Lung (tissue), 12 donors: Measurements from ENCODE around the gene TBC1D7. TPM values are rescaled to one million over a fixed set of nuclear protein-coding genes. Genes with fewer than 3 reads are reported as not detected.
A peak's percentile ranks its signal among the peaks of the same experiment; 100 is the strongest.

Experiments
- ATAC-seq: fragments of 200-7000 bp; cut with Tn5 transposase; one replicate; pipeline ENCODE4 v1.9.1; 2020; ENCODE audit warnings: moderate number of reproducible peaks; ENCODE audit not compliant: insufficient read depth, low FRiP score
- DNase-seq, 3 donors: peaks; one replicate each; pipeline ENCODE4 v3.0.0-alpha.2; 2013 to 2017
- H3K27ac ChIP-seq, 2 donors: one replicate each; pipeline ENCODE4 v1.5.1; 2013; ENCODE audit warnings: mild to moderate bottlenecking in 2 of 2, moderate library complexity in 2 of 2, control low read depth in 1 of 2, inconsistent platforms in 1 of 2, low read depth in 1 of 2, low read length in 1 of 2
- H3K27me3 ChIP-seq, 3 donors: one replicate each; pipeline ENCODE4 v1.5.1; 2013; ENCODE audit warnings: low read length in 2 of 3; ENCODE audit not compliant: control insufficient read depth in 3 of 3, insufficient read depth in 3 of 3
- H3K36me3 ChIP-seq, 4 donors: one replicate each; pipeline ENCODE4 v1.5.1; 2013; ENCODE audit warnings: low read length in 4 of 4, mild to moderate bottlenecking in 1 of 4, moderate library complexity in 1 of 4; ENCODE audit not compliant: control insufficient read depth in 4 of 4, insufficient read depth in 4 of 4
- H3K4me1 ChIP-seq, 5 donors: one replicate each; pipeline ENCODE4 v1.5.1; 2013; ENCODE audit warnings: low read length in 5 of 5, mild to moderate bottlenecking in 2 of 5, moderate library complexity in 1 of 5; ENCODE audit not compliant: control insufficient read depth in 5 of 5, insufficient read depth in 5 of 5
- H3K4me3 ChIP-seq: one replicate; pipeline ENCODE4 v1.5.1; 2013; ENCODE audit warnings: mild to moderate bottlenecking, control low read depth, moderate library complexity
- H3K9ac ChIP-seq, 2 donors: one replicate each; pipeline ENCODE4 v1.5.1; 2013; ENCODE audit warnings: low read length in 2 of 2, control low read depth in 1 of 2; ENCODE audit not compliant: insufficient read depth in 1 of 2
- H3K9me3 ChIP-seq, 4 donors: one replicate each; pipeline ENCODE4 v1.5.1; 2013; ENCODE audit warnings: low read length in 3 of 4, mild to moderate bottlenecking in 1 of 4, moderate library complexity in 1 of 4; ENCODE audit not compliant: control insufficient read depth in 4 of 4, insufficient read depth in 3 of 4
- WGBS, 2 donors: extraction: QIAGEN DNeasy Blood & Tissue Kit; methylation state at CpG; one replicate each; pipeline ENCODE4 v1.1.7; 2013; 5-methylcytosine and 5-hydroxymethylcytosine counted together
- polyA plus RNA-seq, 2 donors: library from polyadenylated mRNA; stranded (reverse); fragments of 200-250 nt; gene quantifications; one replicate each; pipeline ENCODE4 v1.2.1, GENCODE V29; 2013
- total RNA-seq, 2 donors: library from RNA; depleted of rRNA in 1 of 2; stranded (reverse); fragments of >200 nt in 1 of 2; gene quantifications; one replicate each; pipeline ENCODE4 v1.2.1, GENCODE V29; 2014 to 2021
- TF ChIP-seq, protein P1 (sequence below): IDR thresholded peaks from 2 replicates; pipeline ENCODE4 v1.5.1; 2012; ENCODE audit warnings: mild to moderate bottlenecking; ENCODE audit errors: control extremely low read depth, extremely low read depth
- donor health status: control.
- donor health status: control.
- donor health status: Bipolar disorder and iron deficiency.
- donor health status: healthy.
- donor health status: DM: yes; HTN: yes; CAD: no.

The TBC1D7 gene
- total and polyA plus RNA-seq, 4 donors: 17.1 to 30.1 (median 19.9) TPM

- Histone ChIP-seq H3K9ac (no peak overlapping the region), H3K36me3 (no peaks in the 10 kb centered on the region), H3K27me3 (no peaks in the 10 kb centered on the region), H3K9me3 (no peaks in the 10 kb centered on the region), H3K27ac (no peak overlapping the region), H3K4me3 (no peak overlapping the region), H3K4me1 (peaks cover 1 to 21% (median 15%) of the 10 kb centered on the region in 5 donors)
- WGBS, 2 donors: 81 to 89% methylated on average over 6 of the region's 6 CpGs
- DNase-seq (no peak), ATAC-seq (no peak)
- TF ChIP-seq, protein P1, sequence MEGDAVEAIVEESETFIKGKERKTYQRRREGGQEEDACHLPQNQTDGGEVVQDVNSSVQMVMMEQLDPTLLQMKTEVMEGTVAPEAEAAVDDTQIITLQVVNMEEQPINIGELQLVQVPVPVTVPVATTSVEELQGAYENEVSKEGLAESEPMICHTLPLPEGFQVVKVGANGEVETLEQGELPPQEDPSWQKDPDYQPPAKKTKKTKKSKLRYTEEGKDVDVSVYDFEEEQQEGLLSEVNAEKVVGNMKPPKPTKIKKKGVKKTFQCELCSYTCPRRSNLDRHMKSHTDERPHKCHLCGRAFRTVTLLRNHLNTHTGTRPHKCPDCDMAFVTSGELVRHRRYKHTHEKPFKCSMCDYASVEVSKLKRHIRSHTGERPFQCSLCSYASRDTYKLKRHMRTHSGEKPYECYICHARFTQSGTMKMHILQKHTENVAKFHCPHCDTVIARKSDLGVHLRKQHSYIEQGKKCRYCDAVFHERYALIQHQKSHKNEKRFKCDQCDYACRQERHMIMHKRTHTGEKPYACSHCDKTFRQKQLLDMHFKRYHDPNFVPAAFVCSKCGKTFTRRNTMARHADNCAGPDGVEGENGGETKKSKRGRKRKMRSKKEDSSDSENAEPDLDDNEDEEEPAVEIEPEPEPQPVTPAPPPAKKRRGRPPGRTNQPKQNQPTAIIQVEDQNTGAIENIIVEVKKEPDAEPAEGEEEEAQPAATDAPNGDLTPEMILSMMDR: no peak
Observed at GRCh38 chr6:13355999-13356785, 27.9 kb upstream of the TBC1D7 start.

DNA sequence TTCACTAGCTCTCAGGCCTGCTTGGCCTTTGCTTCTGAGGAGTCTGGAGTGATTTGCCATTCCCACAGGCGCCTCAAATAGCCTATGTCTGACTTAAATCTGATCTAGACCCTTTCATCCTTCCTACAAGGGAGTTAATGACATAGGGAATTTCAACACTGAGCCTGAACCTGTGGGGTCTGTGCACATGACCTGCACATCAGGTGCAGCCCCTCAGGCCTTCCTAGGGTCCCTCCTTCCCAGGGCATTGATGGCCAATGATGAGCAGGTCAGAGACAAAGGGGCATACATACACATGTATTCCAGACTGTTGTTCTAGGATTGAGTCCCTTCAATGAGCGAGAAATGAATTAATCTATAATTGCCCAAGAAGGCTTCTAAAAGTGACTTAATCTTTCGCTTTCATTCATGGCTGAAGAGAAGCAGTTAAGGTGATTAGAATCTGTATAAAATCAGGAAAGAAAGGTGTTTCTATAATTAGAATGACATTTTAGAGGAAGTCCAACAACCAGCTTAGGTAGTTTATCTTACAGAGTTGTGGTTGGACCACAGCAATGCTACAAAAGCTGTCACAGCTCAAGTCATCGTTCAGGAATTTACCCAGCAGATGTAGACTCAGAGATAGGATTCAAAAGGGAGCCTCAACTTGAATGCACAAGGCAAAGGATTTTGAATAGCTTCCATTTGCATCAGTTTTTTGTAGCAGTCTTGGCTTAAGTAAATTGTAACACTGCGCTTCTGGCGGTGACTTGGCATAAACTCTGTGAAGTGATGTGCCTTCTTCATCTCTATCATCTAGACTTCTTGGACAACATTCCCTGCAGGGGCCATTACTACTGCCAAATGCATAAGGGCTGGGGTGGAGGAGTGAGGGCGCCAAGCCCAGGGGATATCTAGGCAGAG is 27.0 kb upstream of the TBC1D7 start:
- no peaks in the 10 kb centered on the region for H3K36me3 ChIP-seq
- peaks cover 5 to 21% (median 15%) of the 10 kb centered on the region in 5 donors for H3K4me1 ChIP-seq
- no peak for ATAC-seq
- H3K27ac ChIP-seq: peak overlapping the region in 1 of 2 donors; percentile 48
- TF ChIP-seq, protein P1: no peak
- WGBS, 2 donors: 70 to 73% methylated on average over 7 of the region's 7 CpGs
- no peaks in the 10 kb centered on the region for H3K9me3 ChIP-seq
- no peaks in the 10 kb centered on the region for H3K27me3 ChIP-seq
- peak; percentile 21 to 74 (median 59) for DNase-seq
- H3K4me3 ChIP-seq: no peak overlapping the region
- H3K9ac ChIP-seq: no peak overlapping the region

GRCh38 chr6:13354331-13355042 is 26.1 kb upstream of the TBC1D7 start:
- TF ChIP-seq, protein P1: no peak
- peak overlapping the region; percentile 14 to 48 for H3K27ac ChIP-seq
- H3K9ac ChIP-seq: no peak overlapping the region
- ATAC-seq: peak; percentile 46
- no peaks in the 10 kb centered on the region for H3K9me3 ChIP-seq
- WGBS, 2 donors: 55 to 56% methylated on average over 13 of the region's 13 CpGs
- H3K27me3 ChIP-seq: no peaks in the 10 kb centered on the region
- H3K36me3 ChIP-seq: no peaks in the 10 kb centered on the region
- DNase-seq: peak in 2 of 3 donors; percentile 40 to 47
- H3K4me3 ChIP-seq: no peak overlapping the region
- peaks cover 5 to 21% (median 14%) of the 10 kb centered on the region in 5 donors for H3K4me1 ChIP-seq
